HG02571 (cell line): ENCODE results near the gene TAX1BP3.
A peak's percentile ranks its signal among the peaks of the same experiment; 100 is the strongest.

ENCODE experiments used
- ATAC-seq: cut with Tn5 transposase; IDR thresholded peaks from one replicate; pipeline ENCODE4 v1.9.1; 2021; ENCODE audit warnings: mild to moderate bottlenecking, moderate library complexity; ENCODE audit not compliant: unreplicated experiment

Gene TAX1BP3

GRCh38 chr17:3659541-3660111, 8.8 kb downstream of the TAX1BP3 start:
- ATAC-seq = no peak

GRCh38 chr17:3658784-3659449, 9.5 kb downstream of the TAX1BP3 start:
- no peak for ATAC-seq

DNA sequence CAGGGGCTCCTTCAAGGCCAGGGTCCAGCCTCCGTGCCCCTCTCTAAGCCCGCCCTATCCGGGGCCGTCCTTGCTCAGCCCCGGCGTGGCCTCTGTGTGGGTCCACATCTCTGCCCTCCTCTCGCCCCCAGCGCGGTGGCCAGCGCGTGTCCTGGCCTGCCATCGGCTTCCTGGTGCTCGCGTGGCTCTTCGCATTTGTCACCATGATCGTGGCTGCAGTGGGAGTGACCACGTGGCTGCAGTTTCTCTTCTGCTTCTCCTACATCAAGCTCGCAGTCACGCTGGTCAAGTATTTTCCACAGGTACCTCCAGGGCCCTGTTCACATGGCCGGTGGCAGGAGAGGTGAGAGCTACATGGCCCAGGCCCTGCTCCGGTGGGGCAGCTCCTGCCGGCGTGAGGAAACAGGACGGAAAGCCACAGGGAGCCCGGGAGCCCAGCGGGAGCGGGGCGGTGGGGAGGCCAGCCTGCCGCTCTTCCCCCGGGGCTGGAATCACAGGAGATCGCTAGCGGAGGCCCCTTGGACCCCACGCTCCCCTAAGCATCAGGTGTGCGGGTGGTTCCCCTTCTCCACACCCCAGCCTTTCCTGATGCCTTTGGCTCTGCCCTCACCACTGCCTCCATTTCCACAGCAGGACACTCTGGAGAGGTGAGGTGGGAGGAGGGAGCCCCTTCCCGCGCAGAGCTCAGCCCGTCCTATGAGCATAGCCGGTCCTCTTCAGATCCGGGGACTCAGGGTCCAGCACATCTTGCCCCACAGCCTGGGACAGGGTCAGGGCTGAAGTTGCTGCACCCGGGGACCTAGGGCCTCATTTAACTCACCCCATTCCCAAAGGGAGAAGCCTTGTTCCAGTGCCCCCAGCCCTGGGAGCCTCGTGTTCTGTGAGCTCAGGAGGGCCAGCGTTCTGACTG, 10.2 kb downstream of the TAX1BP3 start:
- ATAC-seq = no peak

- no peak for ATAC-seq
These were observed 10.8 kb downstream of the TAX1BP3 start for GRCh38 chr17:3657588-3657869.

GRCh38 chr17:3656755-3657587, 11.4 kb downstream of the TAX1BP3 start:
- ATAC-seq = no peak

- no peak for ATAC-seq
These were observed 12.0 kb downstream of the TAX1BP3 start for GRCh38 chr17:3656353-3656752.

DNA sequence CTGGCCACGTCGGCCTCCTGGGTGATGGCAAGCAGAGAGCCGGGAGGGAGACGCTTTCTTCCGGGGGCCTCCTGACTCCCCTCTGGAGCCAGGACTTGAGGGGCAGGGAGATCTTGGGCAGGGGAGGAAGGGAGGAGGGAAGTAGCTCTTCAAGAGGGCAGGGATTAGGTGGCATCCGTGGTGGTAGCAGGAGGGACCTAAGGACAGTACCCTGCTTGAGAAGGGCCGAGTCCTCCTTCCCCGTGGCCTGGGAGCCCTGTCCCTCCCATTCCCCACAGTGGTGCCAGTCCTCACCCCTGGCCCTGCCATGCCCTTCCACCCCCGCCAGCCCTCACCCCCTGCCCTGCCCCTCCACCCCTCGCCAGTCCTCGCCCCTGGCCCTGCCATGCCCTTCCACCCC, 12.6 kb downstream of the TAX1BP3 start:
- no peak for ATAC-seq

GRCh38 chr17:3647769-3648555, 20.4 kb downstream of the TAX1BP3 start:
- ATAC-seq = no peak

- ATAC-seq = no peak
These were observed 21.1 kb downstream of the TAX1BP3 start for GRCh38 chr17:3647251-3647650.

- ATAC-seq = no peak
These were observed 23.1 kb downstream of the TAX1BP3 start for GRCh38 chr17:3645310-3645709.

DNA sequence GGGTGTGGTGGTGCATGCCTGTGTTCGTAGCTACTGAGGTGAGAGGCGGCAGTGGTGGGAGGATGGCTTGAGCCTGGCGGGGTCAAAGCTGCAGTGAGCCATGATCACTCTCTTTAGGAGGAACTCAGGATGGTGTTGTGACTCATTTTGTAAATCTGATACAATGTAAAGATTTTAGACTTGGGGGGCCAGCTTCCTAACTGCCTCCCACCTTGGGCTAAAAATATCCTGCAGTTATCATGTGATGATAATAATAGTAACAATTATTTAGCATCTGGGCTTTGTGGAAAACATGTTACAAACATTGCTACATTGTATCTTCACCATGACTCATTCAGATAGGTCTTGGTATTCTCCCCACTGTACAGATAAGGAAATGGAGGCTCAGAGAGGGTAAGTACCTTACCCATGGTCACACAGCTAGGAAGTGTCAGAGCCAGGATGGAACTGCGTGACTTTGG, 24.5 kb downstream of the TAX1BP3 start:
- no peak for ATAC-seq

GRCh38 chr17:3641717-3642486, 26.5 kb downstream of the TAX1BP3 start:
- no peak for ATAC-seq

DNA sequence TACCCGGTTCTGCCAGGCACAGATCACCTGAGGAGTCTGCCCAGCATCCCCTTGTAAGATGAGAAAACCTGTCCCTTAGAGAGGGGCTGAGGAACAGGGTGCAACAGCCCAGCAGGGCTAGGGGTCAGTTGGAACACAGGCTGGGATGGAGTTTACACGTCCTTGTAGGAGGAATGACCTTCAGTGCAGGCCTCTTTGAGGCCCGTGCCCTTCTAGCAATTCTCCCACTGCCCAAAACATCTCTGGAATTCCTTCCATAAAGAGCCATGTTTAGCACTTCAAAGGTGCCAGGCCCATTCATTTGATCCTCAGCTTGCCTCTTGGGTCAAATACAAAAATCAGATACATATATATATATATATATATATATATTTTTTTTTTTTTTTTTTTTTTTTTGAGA, 27.4 kb downstream of the TAX1BP3 start:
- no peak for ATAC-seq

DNA sequence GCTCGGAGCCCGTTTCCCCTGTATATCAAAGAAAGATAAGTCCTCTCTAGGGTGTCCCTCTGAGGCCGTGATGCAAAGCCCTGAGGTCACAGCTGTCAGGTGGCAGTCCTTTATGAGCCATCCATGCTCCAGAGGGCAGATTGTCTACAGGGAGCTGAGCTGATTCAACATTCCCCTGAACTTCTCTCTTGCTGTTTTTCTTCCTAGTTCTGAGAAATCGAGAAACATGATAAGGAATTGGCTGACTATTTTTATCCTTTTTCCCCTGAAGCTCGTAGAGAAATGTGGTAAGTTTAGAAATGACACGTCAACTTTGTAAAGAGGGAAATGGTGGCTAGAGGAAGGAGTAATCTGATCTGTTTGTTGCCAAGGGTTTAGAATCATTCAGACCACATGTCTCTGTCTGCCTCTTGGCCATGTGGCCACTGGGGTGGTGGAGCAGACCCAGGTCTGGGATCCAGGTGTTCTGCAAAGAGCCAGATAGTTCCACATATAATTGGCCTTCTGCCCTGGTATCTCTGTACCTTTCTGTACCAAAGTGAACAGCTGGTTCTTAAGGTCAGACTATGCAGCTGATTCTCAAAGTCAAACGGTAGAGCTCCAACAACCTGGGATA, 28.3 kb downstream of the TAX1BP3 start:
- no peak for ATAC-seq

DNA sequence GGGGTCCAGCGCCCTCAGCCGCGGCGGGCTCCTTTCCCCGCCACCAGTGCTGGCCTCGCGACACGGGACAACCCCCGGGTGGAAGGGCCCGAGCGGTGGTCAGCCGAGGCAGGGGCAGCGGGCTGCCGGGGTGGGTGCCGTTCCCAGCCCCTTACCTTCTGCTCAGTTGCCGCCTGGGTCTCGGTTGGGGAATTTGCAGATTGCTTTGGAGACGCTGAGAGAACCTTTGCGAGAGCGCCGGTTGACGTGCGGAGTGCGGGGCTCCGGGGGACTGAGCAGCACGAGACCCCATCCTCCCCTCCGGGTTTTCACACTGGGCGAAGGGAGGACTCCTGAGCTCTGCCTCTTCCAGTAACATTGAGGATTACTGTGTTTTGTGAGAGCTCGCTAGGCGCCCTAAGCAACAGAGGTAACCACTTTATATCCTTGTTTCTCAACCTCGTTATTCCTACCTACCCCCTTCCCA, 31.4 kb downstream of the TAX1BP3 start:
- peak; percentile 6 for ATAC-seq

GRCh38 chr17:3636154-3636907, 32.0 kb downstream of the TAX1BP3 start, which contains the start of the genes CTNS and SHPK:
Gene CTNS (plus strand): TSS chr17:3636760. CDS start chr17:3640207, 3,447 bp downstream.
Gene SHPK (minus strand): TSS chr17:3636250. CDS start chr17:3636219, 31 bp downstream.
- peak; percentile 88 for ATAC-seq

- no peak for ATAC-seq
These were observed 32.8 kb downstream of the TAX1BP3 start for GRCh38 chr17:3635474-3636153.

DNA sequence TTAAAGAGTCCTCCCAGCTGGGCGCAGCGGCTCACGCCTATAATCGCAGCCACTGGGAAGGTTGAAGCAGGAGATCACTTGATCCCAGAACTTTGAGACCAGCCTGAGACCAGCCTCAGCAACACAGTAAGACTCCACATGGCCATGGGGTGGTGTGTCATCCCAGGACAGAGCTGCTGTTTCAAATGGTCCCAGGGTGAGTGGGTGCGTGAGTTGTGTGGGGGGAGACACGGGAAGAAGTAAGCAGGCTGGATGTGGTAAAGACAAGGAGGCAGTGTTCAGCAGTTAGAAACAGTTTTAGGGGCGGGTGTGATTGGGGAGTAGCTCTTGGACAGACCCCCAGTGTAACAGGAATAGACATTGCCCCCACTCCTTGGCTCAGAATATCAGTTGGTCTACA, 36.1 kb downstream of the TAX1BP3 start:
- ATAC-seq = no peak
